GM21737 (cell line): ENCODE results near the gene HACL1.

Experiments used
- ATAC-seq: cut with Tn5 transposase; IDR thresholded peaks from one replicate; pipeline ENCODE4 v1.9.1; 2021; ENCODE audit warnings: mild to moderate bottlenecking, moderate library complexity; ENCODE audit not compliant: unreplicated experiment

Gene HACL1

GRCh38 chr3:15601399-15602145, at the start of gene HACL1, which contains the start of gene BTD:
TSS of gene HACL1 (minus strand) at chr3:15601569. CDS start at chr3:15601463, 106 bp downstream.
TSS of gene BTD (plus strand) at chr3:15601745. CDS start at chr3:15635440, 33,695 bp downstream.
- ATAC-seq: peak; percentile 94

DNA sequence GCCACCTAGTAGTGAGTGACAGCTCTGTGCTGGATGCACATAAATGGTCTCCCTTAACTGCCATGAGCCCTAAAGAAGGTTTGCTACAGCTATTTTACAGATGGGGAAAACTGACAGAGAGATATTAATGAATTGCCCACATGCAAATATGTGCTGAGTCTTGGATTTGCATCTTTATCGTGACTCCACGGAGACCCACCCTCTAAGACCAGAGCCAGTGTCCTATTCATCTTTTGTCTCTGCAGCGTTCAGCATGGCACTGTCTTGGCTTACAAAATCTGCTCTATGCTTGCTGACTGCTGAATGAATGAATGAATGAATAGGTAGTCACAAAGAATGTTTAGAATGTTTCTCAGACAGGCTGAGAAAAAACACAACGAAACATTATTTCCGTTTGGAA, 48.5 kb upstream of the HACL1 start:
- ATAC-seq: no peak

DNA sequence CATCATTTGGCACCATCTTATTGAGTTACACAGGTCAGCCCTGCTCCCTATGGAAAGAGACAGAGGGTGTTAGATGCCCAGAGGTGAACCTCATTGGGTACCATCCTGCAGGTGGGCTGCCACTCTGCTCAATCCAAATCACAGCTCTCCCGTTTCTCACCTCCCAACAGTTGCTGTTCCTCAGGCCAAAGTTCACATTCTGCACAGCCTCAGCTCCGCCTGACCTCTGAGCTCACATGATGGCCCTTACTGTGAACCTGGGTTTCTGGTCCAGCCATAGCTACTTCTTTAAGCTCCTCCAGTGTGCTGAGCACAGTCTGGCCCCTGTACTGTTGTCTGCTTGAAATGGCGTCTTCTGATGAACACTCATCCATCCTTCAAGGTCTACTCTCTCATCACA, 48.0 kb upstream of the HACL1 start:
- ATAC-seq: no peak

- ATAC-seq: peak; percentile 84
These were observed 46.3 kb upstream of the HACL1 start for GRCh38 chr3:15647611-15648167.

DNA sequence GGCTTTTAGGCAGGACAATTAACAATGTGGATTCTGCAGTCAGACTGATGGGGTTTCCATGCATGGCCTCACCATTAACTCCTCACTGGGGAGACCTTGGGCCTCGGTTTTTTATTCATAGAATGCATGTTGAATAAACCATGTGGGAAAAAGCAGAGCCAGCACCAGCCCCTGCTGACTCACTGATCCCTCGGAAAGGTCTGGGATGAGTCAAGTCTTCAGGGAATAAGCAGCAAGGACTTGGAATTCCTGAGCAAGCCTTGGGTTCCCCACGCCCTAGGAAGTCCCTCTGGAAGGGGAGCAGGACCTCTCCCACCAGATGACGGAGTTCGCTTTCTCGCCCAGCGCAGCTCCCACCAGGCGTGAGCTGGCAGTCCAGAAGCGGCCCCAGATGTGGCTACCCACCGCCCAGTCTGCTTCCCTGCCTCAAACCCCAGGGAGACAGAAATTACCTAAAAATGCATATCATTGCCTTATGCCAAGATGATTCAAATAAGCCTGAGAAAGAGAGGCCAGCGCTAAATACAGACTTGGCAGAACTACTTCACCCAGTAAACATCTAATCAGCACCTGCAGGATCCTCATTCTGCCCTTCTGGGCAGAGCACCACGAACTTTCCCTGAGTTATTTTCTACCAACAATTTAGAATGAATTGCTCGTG, 45.6 kb upstream of the HACL1 start:
- ATAC-seq: peak; percentile 28

GRCh38 chr3:15645740-15646501, 44.6 kb upstream of the HACL1 start:
- no peak for ATAC-seq

DNA sequence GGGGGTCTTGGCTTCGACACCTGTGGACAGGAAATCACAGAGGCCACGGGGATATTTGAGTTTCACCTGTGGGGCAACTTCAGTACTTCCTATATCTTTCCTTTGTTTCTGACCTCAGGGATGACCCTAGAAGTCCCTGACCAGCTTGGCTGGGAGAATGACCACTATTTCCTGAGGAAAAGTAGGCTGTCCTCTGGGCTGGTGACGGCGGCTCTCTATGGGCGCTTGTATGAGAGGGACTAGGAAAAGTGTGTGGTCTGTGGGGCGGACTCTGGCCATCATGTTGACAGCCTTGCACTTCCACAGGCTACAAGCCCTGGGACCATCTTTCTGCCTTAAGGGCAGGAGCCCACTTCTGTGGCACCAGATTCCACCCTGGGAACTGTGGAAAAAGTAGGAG, 43.9 kb upstream of the HACL1 start:
- no peak for ATAC-seq

- ATAC-seq: no peak
These were observed 37.5 kb upstream of the HACL1 start for GRCh38 chr3:15638891-15639262.

- ATAC-seq: no peak
These were observed 37.0 kb upstream of the HACL1 start for GRCh38 chr3:15638193-15638890.

DNA sequence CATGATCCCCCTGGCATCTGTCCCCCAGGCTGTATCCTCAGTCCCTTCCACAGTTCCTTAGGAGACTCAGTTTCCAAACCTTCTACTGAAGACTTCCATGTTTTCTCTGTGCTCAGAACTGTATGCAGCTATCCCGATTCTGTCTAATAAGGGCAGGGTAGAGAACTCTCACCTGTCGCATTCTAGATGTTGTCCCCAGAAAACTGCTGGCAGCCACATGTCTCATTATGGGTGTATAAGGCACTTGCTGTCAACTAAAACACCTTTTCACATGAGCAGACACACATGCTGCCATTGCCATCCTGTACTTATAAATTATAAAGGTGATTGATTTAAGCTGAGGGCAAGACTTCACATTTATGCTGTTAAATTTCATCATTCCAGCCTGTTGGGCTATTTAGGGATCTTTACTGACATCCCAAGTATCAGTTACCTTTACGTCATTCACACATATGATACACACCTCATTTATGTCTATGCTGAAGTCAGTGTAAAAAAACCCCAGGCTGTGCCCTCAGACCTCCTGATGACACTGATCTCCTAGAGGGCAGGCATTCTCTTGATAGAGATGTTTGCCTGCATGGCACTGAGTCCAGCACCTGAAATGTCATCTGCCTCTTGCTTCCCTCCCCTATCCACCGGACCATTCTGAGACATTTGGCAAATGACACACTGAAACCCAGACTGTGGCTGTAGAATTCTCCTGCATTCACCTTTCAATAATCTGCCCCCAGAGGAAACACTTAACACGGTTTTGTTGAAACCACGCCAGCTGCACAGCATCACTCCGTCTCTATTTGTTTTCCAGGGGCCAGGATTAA, 36.0 kb upstream of the HACL1 start:
- no peak for ATAC-seq

DNA sequence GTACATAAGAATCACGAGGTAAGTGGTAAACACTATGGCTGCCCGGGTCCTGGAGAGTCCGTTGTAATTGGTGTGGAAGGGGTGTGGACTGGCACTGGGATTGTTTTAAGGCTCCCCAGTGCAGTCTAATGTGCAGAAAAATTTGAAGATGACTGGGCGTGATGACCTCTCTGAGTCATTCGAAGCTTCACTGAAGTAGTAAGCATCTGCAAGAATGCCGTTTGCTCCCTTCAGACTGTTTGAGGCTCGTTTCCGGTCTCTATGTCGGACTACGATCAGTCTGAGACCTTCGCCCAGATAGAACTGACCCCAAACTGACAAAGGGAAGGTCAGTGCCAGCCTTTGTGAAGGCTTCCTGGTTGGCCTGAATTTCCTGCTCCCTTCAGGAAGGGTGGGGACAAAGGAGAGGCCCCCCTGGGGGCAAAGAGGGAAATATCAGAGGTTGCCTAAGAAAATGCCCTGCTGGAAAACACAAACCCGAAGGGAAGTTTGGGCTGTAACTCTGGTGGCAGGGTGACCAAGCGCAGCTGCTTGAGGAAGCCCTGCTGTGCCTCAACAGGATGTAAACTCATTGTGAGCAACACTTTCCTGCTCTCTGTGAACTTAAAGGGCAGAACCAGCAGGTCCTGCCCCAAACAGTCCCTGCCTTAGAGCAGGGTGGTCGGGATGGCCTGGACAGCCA, 34.8 kb upstream of the HACL1 start:
- no peak for ATAC-seq

DNA sequence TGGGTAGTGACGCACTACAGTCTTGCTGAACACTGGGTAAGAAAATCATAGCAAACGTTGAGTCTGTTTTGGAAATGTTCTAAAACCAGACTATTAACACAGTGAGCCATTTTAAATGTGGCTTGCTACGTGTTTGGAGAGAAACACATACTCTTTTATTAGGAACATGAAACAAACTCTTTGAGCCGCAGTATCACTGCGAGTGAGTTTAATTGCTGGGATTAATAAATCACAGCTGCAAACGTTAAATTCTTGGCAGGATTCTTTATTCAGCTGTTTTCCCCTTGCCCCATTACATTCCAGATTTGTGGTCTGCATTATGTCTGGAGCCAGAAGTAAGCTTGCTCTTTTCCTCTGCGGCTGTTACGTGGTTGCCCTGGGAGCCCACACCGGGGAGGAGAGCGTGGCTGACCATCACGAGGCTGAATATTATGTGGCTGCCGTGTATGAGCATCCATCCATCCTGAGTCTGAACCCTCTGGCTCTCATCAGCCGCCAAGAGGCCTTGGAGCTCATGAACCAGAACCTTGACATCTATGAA, 33.8 kb upstream of the HACL1 start:
- ATAC-seq: no peak

DNA sequence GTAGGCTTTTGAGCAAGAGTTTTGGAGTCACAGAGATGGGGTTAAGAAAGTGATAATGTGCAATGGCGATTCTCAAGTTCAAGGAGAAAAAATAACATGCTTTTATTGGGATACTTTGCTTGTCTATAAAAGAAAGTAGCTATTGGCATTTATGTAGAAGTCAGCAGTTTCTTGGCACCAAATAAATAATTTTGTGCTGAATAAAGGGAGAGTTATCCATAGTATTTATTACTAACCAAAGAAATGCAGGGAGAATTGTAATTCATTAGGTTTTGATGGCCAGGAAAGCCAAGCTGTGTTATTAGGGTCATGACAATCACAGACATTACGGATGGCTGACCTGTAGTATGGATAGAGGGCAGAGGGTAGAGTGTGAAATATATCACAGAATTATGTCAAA, 33.3 kb upstream of the HACL1 start:
- no peak for ATAC-seq

DNA sequence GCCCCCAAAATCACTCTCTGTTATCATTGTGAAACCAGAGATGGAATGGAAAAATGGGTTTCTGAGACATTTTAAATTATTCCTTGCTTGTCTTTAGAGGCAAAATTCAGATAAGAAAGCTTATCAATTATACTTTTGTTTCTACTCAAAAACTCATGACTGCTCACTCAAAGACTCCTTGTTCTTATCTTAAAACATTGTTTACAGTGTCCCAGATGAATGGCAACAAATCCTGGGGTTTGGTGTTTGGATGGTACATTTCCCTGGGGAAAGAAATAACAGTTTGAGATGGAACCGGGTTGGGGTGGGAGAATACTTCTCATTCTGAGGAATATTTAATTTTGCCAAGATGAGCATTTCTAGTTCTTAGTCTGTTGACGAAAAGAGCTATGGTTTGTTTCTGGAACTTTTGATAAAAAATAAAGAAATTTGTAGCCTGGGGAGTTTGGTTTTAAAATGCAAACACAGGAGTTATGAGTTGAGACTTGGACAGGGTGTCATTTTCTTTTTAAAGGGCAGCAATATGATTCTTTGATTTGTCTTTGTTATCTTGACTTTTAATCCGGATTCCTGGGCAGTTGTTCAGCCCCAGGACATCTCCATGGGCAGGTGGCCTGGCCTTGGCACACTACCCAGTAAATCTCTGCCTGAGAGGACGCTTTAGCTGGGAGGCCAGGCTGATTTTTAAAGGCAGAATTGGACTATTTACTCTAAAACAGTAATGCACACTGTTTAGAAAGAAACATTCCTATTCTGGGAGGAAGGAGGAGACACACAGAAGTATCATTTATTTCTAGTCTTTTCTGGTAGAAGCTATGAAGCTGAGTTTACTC, 32.6 kb upstream of the HACL1 start:
- ATAC-seq: no peak

GRCh38 chr3:15633159-15633558, 31.8 kb upstream of the HACL1 start:
- no peak for ATAC-seq

DNA sequence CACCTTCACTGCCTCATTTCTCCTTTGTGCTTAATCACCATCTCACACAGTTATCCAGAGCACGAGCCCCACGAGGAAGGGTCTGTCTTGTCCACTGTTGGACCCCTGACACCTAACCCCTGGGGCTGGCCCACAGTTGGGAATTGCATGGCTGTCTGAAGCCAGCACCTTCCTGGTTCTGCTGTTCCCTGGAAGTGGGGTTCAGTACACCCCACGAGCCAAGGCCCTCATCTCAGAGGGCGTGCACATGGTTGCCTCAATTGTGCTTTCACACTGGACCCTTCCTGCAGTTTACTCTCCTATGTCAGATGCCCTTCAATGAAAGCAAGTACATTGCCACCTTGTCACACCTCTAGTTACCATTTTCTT, 30.8 kb upstream of the HACL1 start:
- ATAC-seq: no peak

- ATAC-seq: no peak
These were observed 30.2 kb upstream of the HACL1 start for GRCh38 chr3:15631426-15632211.
